ENCODE data around the gene MXD4.

MXD4 gene

GRCh38 chr4:2286904-2287593, 25.1 kb upstream of the MXD4 start:
- no peak for DNase-seq (ENCODE audit: extremely low read depth, insufficient read length)

GRCh38 chr4:2285613-2286381, 23.9 kb upstream of the MXD4 start:
- no peaks in the 10 kb centered on the region; the same call in 1 of the 2 replicates for H3K27me3 ChIP-seq (replicated peaks; ENCODE audit: control insufficient read depth, insufficient read depth, low read length)
- no peak overlapping the region for H3K4me3 ChIP-seq (replicated peaks; ENCODE audit: low read depth, low read length)
- DNase-seq (ENCODE audit: extremely low read depth, insufficient read length), result no peak
- H3K36me3 ChIP-seq (ENCODE audit: control insufficient read depth, insufficient read depth, low read length), result no peaks in the 10 kb centered on the region
- TF ChIP-seq CTCF (IDR thresholded peaks at IDR 0.05; ENCODE audit: insufficient read depth, low read length, poor library complexity, severe bottlenecking), result no peak

More at GRCh38 chr4:2286904-2287593, 25.1 kb upstream of the MXD4 start:
- Histone ChIP-seq H3K27me3 (replicated peaks; ENCODE audit: control insufficient read depth, insufficient read depth, low read length) (no peaks in the 10 kb centered on the region; the same call in 1 of the 2 replicates), H3K4me3 (replicated peaks; ENCODE audit: low read depth, low read length) (no peak overlapping the region), H3K36me3 (ENCODE audit: control insufficient read depth, insufficient read depth, low read length) (no peaks in the 10 kb centered on the region)
- no peak for TF ChIP-seq CTCF (IDR thresholded peaks at IDR 0.05; ENCODE audit: insufficient read depth, low read length, poor library complexity, severe bottlenecking)

- TF ChIP-seq CTCF (IDR thresholded peaks at IDR 0.05; ENCODE audit: insufficient read depth, low read length, poor library complexity, severe bottlenecking), result no peak
- H3K4me3 ChIP-seq (replicated peaks; ENCODE audit: low read depth, low read length), result no peak overlapping the region
- H3K27me3 ChIP-seq (replicated peaks; ENCODE audit: control insufficient read depth, insufficient read depth, low read length), result no peaks in the 10 kb centered on the region; the same call in 1 of the 2 replicates
- H3K36me3 ChIP-seq (ENCODE audit: control insufficient read depth, insufficient read depth, low read length), result no peaks in the 10 kb centered on the region
- no peak for DNase-seq (ENCODE audit: extremely low read depth, insufficient read length)
Measured at GRCh38 chr4:2284934-2285612, 23.2 kb upstream of the MXD4 start.

GRCh38 chr4:2284161-2284933, 22.4 kb upstream of the MXD4 start:
- Histone ChIP-seq H3K27me3 (replicated peaks; ENCODE audit: control insufficient read depth, insufficient read depth, low read length) (no peaks in the 10 kb centered on the region; the same call in 1 of the 2 replicates), H3K36me3 (ENCODE audit: control insufficient read depth, insufficient read depth, low read length) (no peaks in the 10 kb centered on the region), H3K4me3 (replicated peaks; ENCODE audit: low read depth, low read length) (no peak overlapping the region)
- DNase-seq (ENCODE audit: extremely low read depth, insufficient read length), result no peak
- TF ChIP-seq CTCF (IDR thresholded peaks at IDR 0.05; ENCODE audit: insufficient read depth, low read length, poor library complexity, severe bottlenecking), result no peak

GRCh38 chr4:2283199-2283711, 21.3 kb upstream of the MXD4 start:
- Histone ChIP-seq H3K36me3 (ENCODE audit: control insufficient read depth, insufficient read depth, low read length) (no peaks in the 10 kb centered on the region), H3K4me3 (replicated peaks; ENCODE audit: low read depth, low read length) (no peak overlapping the region), H3K27me3 (replicated peaks; ENCODE audit: control insufficient read depth, insufficient read depth, low read length) (no peaks in the 10 kb centered on the region; the same call in 1 of the 2 replicates)
- no peak for DNase-seq (ENCODE audit: extremely low read depth, insufficient read length)
- no peak for TF ChIP-seq CTCF (IDR thresholded peaks at IDR 0.05; ENCODE audit: insufficient read depth, low read length, poor library complexity, severe bottlenecking)

All from GM06990 (cell line).